ENCODE data around the gene OGA.

OGA gene

GRCh38 chr10:101856626-101857025 is 38.4 kb upstream of the OGA start:
- Mint-ChIP-seq H3K4me3 (no peak overlapping the region), H3K9me3 (peaks cover 17% of the 10 kb centered on the region), H3K27me3 (ENCODE audit: low read depth) (no peaks in the 10 kb centered on the region), H3K4me1 (no peaks in the 10 kb centered on the region), H3K27ac (no peak overlapping the region), H3K36me3 (ENCODE audit: low read depth) (peaks cover 24% of the 10 kb centered on the region)
- TF ChIP-seq CTCF (IDR thresholded peaks at IDR 0.05; ENCODE audit: unreplicated experiment in 3 of 3): no peak

GRCh38 chr10:101851411-101852116 is 33.3 kb upstream of the OGA start:
- Mint-ChIP-seq H3K27me3 (ENCODE audit: low read depth) (no peaks in the 10 kb centered on the region), H3K4me1 (no peaks in the 10 kb centered on the region), H3K27ac (no peak overlapping the region), H3K4me3 (no peak overlapping the region), H3K9me3 (no peaks in the 10 kb centered on the region), H3K36me3 (ENCODE audit: low read depth) (peaks cover 9% of the 10 kb centered on the region)
- TF ChIP-seq CTCF (IDR thresholded peaks at IDR 0.05; ENCODE audit: unreplicated experiment in 3 of 3): no peak

GRCh38 chr10:101850749-101851148 is 32.5 kb upstream of the OGA start:
- Mint-ChIP-seq H3K4me1 (no peaks in the 10 kb centered on the region), H3K4me3 (no peak overlapping the region)
- TF ChIP-seq CTCF (IDR thresholded peaks at IDR 0.05; ENCODE audit: unreplicated experiment in 3 of 3): no peak

GRCh38 chr10:101848894-101849351 is 30.7 kb upstream of the OGA start:
- Mint-ChIP-seq H3K36me3 (ENCODE audit: low read depth) (peaks cover 19% of the 10 kb centered on the region), H3K9me3 (no peaks in the 10 kb centered on the region), H3K27me3 (ENCODE audit: low read depth) (peaks cover 13% of the 10 kb centered on the region), H3K4me3 (no peak overlapping the region), H3K4me1 (peaks cover 6% of the 10 kb centered on the region), H3K27ac (peak overlapping the region in 2 of 3 experiments; percentile 0 to 48)
- no peak for TF ChIP-seq CTCF (IDR thresholded peaks at IDR 0.05; ENCODE audit: unreplicated experiment in 3 of 3)

More at GRCh38 chr10:101850749-101851148, 32.5 kb upstream of the OGA start:
- Mint-ChIP-seq H3K27ac (no peak overlapping the region), H3K27me3 (ENCODE audit: low read depth) (no peaks in the 10 kb centered on the region), H3K9me3 (no peaks in the 10 kb centered on the region), H3K36me3 (ENCODE audit: low read depth) (peaks cover 16% of the 10 kb centered on the region)

GRCh38 chr10:101848408-101848807 is 30.2 kb upstream of the OGA start:
- H3K27ac Mint-ChIP-seq: peak overlapping the region in 1 of 3 experiments; percentile 0
- TF ChIP-seq CTCF (IDR thresholded peaks at IDR 0.05; ENCODE audit: unreplicated experiment in 3 of 3): no peak
- peaks cover 15% of the 10 kb centered on the region for H3K27me3 Mint-ChIP-seq (ENCODE audit: low read depth)
- peaks cover 19% of the 10 kb centered on the region for H3K36me3 Mint-ChIP-seq (ENCODE audit: low read depth)
- no peak overlapping the region for H3K4me3 Mint-ChIP-seq
- peaks cover 7% of the 10 kb centered on the region for H3K4me1 Mint-ChIP-seq
- no peaks in the 10 kb centered on the region for H3K9me3 Mint-ChIP-seq

GRCh38 chr10:101845893-101846292 is 27.6 kb upstream of the OGA start:
- TF ChIP-seq CTCF (IDR thresholded peaks at IDR 0.05; ENCODE audit: unreplicated experiment in 3 of 3): no peak

More at GRCh38 chr10:101845893-101846292, 27.6 kb upstream of the OGA start:
- peaks cover 18% of the 10 kb centered on the region for H3K4me1 Mint-ChIP-seq
- no peak overlapping the region for H3K27ac Mint-ChIP-seq
- peaks cover 37% of the 10 kb centered on the region for H3K27me3 Mint-ChIP-seq (ENCODE audit: low read depth)
- no peak overlapping the region for H3K4me3 Mint-ChIP-seq
- no peaks in the 10 kb centered on the region for H3K9me3 Mint-ChIP-seq
- H3K36me3 Mint-ChIP-seq (ENCODE audit: low read depth): peaks cover 19% of the 10 kb centered on the region
